Ishikawa (cell line): Measurements from ENCODE around the gene FBXO8.
A peak's percentile ranks its signal among the peaks of the same experiment; 100 is the strongest.

Source experiments
- CEBPB ChIP-seq: IDR thresholded peaks from 2 replicates; pipeline ENCODE4 v1.6.1; 2012
- CREB1 ChIP-seq: IDR thresholded peaks from 2 replicates; pipeline ENCODE4 v1.6.1; 2012; ENCODE audit warnings: low read depth
- EGR1 ChIP-seq: IDR thresholded peaks from 2 replicates; pipeline ENCODE4 v1.6.1; 2012
- EP300 ChIP-seq: IDR thresholded peaks from 2 replicates; pipeline ENCODE4 v1.6.1; 2012; ENCODE audit warnings: borderline replicate concordance
- FOXM1 ChIP-seq: IDR thresholded peaks from 2 replicates; pipeline ENCODE4 v1.6.1; 2012; ENCODE audit warnings: low read depth, borderline replicate concordance
- MAX ChIP-seq: IDR thresholded peaks from 2 replicates; pipeline ENCODE4 v1.6.1; 2012
- NFIC ChIP-seq: IDR thresholded peaks from 2 replicates; pipeline ENCODE4 v1.6.1; 2012
- RAD21 ChIP-seq: IDR thresholded peaks from 2 replicates; pipeline ENCODE4 v1.6.1; 2012; ENCODE audit warnings: low read depth
- REST ChIP-seq: IDR thresholded peaks from 2 replicates; pipeline ENCODE4 v1.6.1; 2012; ENCODE audit warnings: low read depth, mild to moderate bottlenecking
- TAF1 ChIP-seq: IDR thresholded peaks from 2 replicates; pipeline ENCODE4 v1.6.1; 2012; ENCODE audit warnings: low read depth, mild to moderate bottlenecking
- TEAD4 ChIP-seq: IDR thresholded peaks from 2 replicates; pipeline ENCODE4 v1.6.1; 2012
- USF1 ChIP-seq: IDR thresholded peaks from 2 replicates; pipeline ENCODE4 v1.6.1; 2012
- YY1 ChIP-seq: IDR thresholded peaks from 2 replicates; pipeline ENCODE4 v1.6.1; 2012; ENCODE audit warnings: low read depth
- ZBTB7A ChIP-seq: IDR thresholded peaks from 2 replicates; pipeline ENCODE4 v1.6.1; 2012; ENCODE audit warnings: low read depth

The FBXO8 gene

GRCh38 chr4:174283507-174284471, at the start of gene FBXO8, which contains the start of gene CEP44:
TSS of gene FBXO8 (minus strand) at chr4:174283667. CDS start at chr4:174263092, 20,575 bp downstream.
TSS of gene CEP44 (plus strand) at chr4:174283911. CDS start at chr4:174299122, 15,211 bp downstream.
- TF ChIP-seq YY1 (no peak), CEBPB (no peak), EP300 (peak; percentile 68; the same call in 1 of the 2 replicates), TAF1 (peak; percentile 65), FOXM1 (peak; percentile 60), USF1 (no peak), REST (no peak), CREB1 (peak; percentile 87), ZBTB7A (no peak), MAX (peak; percentile 78)

- TF ChIP-seq TEAD4 (no peak), CEBPB (no peak)
These were observed 49.5 kb upstream of the FBXO8 start for GRCh38 chr4:174332741-174333493.

- TF ChIP-seq MAX (no peak), REST (no peak)
These were observed 41.3 kb upstream of the FBXO8 start for GRCh38 chr4:174324725-174325124.

GRCh38 chr4:174324236-174324635, 40.8 kb upstream of the FBXO8 start:
- TF ChIP-seq TAF1, result no peak
- TF ChIP-seq NFIC, result no peak
- no peak for TF ChIP-seq USF1
- no peak for TF ChIP-seq EGR1
- no peak for TF ChIP-seq YY1
- TF ChIP-seq RAD21, result no peak
- TF ChIP-seq TEAD4, result no peak
- TF ChIP-seq REST, result no peak
- no peak for TF ChIP-seq CEBPB
